NCI-H446 (cell line): ENCODE results near the gene SGMS1.
"Not testable (repeated sequence)": the region's sequence is repeated elsewhere in the genome, so short reads cannot be mapped to it uniquely, and the experiment has no call there.

Experiments
- DNase-seq, 2 experiments: peaks; one replicate each; lab custom pipeline; 2025; lab: John Stamatoyannopoulos, UW

Gene SGMS1

DNA sequence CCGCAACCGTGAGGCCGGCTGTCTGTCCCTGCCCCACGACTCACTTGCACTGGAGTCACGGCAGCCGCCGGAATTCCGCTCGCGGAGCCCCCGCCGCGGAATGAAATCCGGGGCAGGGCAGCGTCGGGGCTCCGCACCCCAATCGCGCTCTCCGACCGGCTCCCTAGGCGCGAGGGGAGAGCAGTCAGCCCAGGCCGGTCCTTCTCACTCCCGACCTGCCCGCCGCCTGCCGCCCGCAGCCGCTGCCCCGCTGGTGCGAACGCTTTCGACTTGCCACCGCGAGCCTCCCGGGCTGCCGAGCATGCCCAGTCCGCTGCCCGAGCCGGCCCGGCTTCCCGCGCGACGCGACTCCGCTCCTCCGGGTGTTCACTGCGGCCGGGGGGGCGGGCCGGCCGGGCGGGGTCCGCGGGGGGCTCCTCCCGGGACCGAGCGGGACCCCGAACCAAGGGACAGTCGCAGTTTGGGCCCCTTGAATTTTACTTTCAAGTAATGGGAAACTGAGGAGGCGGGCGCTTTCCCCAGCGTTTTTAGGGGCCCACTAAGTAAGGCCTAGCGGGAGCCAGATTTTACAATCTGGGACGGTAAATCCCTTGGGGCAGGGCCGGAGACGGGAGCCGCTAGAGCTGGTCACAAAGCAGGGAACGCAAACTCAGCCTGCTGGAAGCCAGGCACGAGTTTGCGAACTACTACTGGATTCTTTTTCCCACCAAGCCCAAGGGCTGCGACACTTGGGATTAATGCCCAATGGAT is at the start of gene SGMS1:
Gene SGMS1, minus strand, starts transcription at position 294 of the 750 bp plus-strand sequence. CDS start 279,842 bp downstream, outside the sequence.
- peak; percentile 84 for DNase-seq

DNA sequence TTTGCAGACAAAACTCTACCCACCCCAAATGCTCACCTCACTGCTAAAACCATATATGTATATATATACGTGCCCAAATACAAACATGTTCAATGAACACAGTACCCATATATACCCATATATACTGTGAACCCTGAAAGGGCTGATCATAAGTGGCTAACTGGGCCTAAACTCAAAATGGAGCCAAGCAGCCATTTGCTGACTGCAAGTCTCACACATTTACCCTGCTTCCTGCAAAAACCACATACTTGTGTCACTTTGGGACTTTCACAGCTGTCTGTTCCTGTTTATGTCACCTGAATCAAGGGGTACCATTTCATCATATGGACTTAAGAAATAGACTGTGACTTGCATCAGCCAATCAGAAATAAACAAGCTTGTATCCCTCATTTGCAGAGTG is 48.4 kb upstream of the SGMS1 start:
- DNase-seq = not testable (repeated sequence)

DNA sequence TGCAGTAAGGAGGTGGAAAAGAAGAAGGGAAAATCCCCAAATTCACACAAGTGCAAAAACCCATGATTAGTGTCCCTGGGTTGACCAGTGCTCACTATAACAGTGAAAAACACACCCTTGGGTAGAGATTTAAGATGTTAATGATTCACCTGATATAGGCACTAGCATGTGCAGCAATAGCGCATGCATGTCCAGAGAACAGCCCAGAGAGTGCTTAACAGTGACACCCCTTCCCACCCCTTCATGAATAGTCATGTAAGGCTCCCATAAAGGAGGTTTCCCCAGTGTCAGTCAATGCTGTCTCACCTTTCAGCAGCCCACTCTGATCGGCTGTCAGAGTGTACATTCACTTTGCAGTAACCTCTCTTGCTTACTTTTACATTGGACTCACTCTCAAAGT is 47.9 kb upstream of the SGMS1 start:
- DNase-seq = not testable (repeated sequence)

DNA sequence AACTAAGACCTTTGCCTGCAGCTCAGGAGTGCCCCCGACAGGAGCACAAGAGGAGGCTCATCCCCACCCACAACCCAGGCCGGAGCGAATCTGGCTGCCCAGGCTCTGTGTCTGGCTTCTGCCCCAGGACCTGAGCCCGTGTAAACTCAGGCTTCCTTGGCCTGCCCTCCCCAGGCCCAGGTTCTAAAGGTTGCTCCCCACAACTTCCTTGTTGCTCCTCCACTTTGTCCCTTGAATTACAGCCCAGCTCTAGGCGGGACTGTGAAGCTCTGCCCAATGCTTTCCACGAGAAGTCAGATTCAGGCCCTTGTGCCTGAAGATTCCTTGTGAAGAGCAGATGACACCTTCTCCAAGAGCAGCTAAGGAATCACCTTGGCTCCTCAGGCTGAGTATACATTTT is 46.2 kb upstream of the SGMS1 start:
- DNase-seq = not testable (repeated sequence)

- DNase-seq = not testable (repeated sequence)
These were observed 43.6 kb upstream of the SGMS1 start for GRCh38 chr10:50667353-50667752.

GRCh38 chr10:50662420-50662819 is 38.7 kb upstream of the SGMS1 start:
- DNase-seq = not testable (repeated sequence)

- not testable (repeated sequence) for DNase-seq
These were observed 37.8 kb upstream of the SGMS1 start for GRCh38 chr10:50661563-50661962.

DNA sequence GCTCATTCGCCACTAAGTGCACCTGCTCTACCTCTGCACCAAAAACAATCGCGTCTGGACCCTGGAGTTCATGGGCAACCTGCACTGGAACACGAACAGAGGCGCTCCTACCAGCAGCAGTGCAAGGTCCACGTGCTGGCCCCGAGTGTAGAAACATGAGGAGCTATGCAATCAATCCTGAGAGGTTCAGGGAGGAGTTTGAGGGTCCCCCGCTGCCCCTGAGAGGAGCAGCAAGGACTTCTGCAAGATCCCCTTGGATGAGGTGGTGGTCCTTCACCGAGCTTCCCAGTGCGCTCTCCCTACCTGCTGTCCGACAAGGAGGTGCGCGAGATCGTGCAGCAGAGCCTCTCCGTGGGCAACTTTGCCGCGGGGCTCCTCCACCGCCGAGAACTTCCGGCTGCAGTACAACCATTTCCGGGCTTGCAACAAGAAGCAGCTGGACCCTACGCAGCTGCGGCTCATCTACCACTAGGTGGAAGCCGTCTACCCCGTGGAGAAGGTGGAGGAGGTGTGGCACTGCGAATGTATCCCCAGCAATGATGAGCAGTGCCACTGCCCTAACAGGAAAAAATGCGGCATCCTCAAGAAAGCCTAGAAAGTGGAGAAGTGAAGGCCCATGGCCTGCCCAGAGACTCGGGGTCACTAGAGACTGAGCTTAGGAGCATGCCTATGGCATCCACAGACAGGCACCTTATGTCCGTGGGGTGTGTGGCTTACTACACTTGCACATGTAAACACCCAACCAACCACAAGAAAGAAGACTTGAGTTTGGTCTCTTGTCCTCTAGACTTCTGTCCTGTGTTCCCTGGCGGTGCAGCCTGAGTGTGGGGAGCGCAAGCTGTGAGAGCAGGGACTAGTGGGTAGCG is 36.3 kb upstream of the SGMS1 start:
- DNase-seq = not testable (repeated sequence)

DNA sequence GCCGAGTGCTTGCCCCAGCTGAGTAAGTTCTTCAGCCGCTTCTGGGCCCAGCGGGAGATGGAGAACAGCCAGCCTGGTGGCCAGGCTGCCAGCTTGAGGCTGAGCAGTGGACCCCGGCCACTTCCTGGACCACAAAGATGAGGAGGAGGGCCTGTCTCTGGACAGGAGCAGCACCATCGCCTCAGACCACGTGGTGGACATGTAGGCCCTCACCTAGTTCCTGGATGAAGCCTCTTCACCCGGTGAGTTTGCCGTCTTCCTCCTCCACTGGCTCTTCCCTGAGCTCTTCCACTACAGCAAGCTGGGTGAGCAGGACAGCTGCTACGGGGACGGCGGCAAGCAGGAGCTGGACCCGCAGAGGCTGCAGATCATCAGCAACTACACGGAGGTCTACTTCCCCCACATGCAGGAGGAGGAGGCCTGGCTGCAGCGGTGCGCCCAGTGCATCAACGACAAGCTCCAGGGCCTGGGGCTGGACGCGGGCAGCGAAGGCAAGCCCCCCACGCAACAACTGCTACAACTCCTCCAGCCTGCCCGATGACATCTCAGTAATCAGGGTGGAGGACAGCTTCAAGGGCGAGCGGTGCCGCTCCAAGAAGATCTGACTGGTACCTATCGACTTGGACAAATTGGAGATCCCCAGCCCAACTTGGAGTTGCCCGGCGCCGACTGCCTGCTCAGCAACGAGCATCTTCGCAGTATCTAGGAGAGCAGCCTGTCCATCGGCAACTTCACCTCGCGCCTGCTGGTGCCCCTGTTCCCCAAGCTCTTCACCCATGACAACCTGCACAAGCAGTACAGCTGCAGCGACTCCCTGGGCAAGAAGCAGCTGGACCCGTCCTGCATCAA is 35.5 kb upstream of the SGMS1 start:
- DNase-seq = not testable (repeated sequence)

GRCh38 chr10:50658165-50658564 is 34.4 kb upstream of the SGMS1 start:
- no peak for DNase-seq

DNA sequence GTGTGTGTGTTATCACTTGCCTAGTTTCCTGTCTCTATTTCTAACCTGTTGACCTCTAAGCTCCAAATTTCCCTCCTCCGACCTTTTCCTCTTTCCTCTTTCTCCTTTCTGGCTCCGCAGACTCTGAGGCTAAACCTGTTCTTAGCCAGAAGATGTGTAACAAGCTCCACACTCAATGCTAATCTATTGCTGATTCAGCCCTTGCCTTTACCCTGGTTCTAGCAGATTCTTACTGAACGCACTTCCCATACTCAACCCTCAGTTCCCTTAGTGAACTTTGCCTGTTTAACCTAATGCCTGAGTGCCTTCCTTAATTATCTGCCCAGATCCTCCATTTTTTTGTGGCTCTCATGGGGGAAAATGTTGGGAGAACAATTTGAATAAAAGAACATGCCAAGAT is 30.0 kb upstream of the SGMS1 start:
- no peak for DNase-seq

- DNase-seq = no peak
These were observed 29.4 kb upstream of the SGMS1 start for GRCh38 chr10:50653142-50653541.

GRCh38 chr10:50651808-50652207 is 28.1 kb upstream of the SGMS1 start:
- DNase-seq = no peak

DNA sequence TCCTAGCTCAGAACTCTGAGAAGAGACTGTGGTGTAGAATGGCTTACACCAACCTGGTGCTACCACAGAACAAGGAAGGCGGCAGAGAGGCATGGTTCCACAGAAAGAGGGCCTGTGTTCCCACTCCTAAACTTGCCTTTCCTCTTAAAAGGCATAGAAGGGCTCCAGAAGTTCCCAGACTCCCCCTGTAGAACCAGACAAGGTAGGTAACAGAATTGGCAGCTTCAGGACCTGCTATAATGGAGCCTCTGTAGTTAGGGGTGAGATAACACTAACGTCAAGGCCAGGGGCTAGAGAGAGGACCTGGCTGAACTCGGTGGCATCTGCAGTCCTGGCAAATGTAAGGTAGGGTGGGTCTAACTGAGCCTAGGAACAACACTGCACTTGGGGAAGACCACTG is 26.7 kb upstream of the SGMS1 start:
- DNase-seq = no peak

DNA sequence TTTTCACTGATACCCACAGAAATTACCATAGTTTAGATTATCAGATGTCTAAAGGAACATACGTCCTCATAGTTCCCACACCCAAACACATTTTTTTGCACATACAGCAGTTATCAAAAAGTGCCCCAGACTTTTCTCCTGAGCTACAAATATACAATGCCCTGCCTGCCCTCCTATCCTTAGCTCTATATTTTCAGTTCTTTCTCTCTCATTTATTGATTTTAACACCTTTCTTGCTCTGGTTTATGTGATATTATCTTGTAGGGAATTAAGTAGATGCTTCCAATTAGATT is 25.1 kb upstream of the SGMS1 start:
- DNase-seq = no peak

DNA sequence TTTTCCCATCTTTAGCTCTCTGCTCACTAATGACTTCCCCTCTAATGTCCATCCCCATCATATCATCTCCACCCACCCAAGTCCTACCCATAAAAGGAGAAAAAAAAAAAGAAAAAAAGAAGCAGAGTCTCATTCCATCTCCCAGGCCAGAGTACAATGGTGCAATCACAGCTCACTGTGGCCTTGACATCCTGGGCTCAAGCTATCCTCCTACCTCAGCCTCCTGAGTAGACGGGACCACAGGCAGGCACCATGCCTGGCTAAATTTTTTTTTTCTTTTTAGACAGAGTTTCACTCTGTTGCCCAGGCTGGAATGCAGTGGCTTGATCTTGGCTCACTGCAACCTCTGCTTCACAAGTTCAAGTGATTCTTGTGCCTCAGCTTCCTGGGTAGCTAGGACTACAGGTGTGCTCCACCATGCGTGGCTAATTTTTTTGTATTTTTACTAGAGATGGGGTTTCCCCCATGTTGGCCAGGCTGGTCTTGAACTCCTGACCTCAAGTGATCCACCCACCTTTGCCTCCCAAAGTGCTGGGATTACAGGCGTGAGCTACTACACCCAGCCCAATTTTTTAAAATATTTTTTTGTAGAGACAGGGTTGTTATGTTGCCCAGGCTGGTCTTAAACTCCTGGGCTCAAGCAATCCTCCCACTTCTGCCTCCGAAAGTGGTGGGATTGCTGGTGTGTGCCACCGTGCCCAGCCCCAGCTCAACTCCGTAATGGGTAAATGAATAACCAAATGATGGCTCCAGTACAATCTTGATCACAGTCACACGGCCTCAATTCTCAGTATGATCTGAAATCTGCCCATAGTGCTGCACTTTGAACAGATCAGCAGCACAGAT is 24.6 kb upstream of the SGMS1 start:
- DNase-seq = no peak

DNA sequence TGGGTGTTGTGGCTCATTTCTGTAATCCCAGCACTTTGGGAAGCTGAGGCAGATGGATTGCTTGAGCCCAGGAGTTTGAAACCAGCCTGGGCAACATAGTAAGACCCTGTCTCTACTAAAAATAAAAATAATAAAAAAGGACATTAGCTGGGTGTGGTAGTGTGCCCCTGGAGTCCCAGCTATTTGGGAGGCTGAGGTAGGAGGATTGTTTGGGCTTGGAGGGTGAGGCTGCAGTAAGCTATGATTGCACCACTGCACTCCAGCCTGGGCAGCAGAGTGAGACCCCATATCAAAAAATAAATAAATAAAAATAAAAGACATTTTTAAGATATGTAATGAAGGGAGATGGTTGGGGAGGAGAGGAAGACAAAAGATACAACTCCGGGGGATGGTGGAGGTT is 23.6 kb upstream of the SGMS1 start:
- not testable (repeated sequence) for DNase-seq

DNA sequence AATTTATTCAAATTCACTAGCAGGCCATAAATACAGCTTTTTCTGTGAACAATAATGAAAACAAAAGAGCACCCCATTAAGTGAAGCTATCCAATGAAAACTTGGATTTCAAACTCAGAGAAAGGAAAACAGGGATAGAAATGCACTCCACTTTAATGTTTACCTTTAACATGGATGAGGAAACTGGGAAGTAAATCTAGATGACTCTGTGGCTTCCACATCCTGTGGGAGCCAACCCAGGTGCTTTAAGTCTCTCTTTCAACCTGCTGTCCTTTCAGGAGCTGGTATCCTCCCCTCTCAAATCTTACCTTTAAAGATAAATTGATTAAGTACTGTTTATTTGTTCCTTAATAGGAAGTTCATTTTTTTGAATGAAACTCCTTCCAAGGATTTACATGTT is 21.5 kb upstream of the SGMS1 start:
- DNase-seq = no peak

DNA sequence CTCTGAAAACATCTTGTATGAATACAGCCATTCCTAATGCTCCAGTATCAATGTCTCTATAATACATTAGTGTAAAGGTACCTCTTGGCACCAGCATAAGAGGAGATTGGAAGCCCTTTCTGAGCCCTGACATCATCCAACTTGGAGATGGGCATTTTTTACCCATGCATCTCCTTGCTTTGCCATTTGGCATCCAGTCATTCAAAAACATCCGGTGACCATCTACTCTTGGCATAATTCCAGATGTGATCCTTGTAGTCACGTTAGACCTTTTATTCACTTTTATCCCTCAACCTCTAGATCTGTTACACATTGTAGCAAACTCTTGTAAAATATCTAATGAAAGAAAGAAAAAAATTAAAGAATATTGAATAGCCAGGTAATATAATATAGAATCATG is 17.9 kb upstream of the SGMS1 start:
- DNase-seq = no peak

DNA sequence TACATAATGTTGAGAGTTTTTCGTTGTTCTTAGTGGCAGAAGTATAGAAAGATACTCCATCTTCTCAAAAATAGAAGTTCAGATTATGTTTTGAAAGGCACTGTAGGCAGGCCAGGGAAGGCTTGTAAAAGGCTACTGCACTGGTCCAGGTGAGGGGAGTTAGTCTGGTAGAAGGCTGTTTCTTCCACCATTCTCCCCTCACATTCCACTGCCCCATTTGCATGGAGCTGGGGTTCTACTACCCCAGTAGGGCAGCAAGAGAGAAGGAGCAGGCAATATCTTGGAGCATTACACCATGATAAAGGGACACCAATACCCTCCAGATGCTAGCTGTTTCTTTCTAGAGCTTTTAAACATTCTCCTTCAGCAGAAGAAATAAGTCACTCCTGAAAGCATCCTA is 16.5 kb upstream of the SGMS1 start:
- no peak for DNase-seq
